WERI-Rb-1 (cell line): Measurements from ENCODE around the gene NAT10.

Source experiments
- DNase-seq: peaks from one replicate; pipeline ENCODE4 v3.0.0-alpha.2; 2020
- H3K27ac ChIP-seq: fragments of 250-450 bp; sonication (Bioruptor Pico); 2 replicates; pipeline ENCODE4 v1.5.1; 2020; ENCODE audit warnings: mild to moderate bottlenecking, moderate library complexity
- H3K27me3 ChIP-seq: fragments of 250-450 bp; sonication (Bioruptor Pico); 2 replicates; pipeline ENCODE4 v1.5.1; 2021; ENCODE audit warnings: mild to moderate bottlenecking, low read depth, moderate library complexity; ENCODE audit not compliant: insufficient read depth, severe bottlenecking
- H3K36me3 ChIP-seq: fragments of 250-450 bp; sonication (Bioruptor Pico); 2 replicates; pipeline ENCODE4 v1.5.1; 2020; ENCODE audit warnings: mild to moderate bottlenecking, moderate library complexity
- H3K4me3 ChIP-seq: 2 replicates; pipeline ENCODE4 v1.5.1; 2011; ENCODE audit warnings: low read depth, mild to moderate bottlenecking, control low read depth, low read length
- H3K9me3 ChIP-seq: fragments of 250-450 bp; sonication (Bioruptor Pico); 2 replicates; pipeline ENCODE4 v1.5.1; 2021; ENCODE audit warnings: mild to moderate bottlenecking, moderate library complexity; ENCODE audit not compliant: severe bottlenecking
- TF ChIP-seq, protein P1 (sequence below): IDR thresholded peaks from 2 replicates; pipeline ENCODE4 v1.5.1; 2011; ENCODE audit warnings: low read depth, mild to moderate bottlenecking, control low read depth, inconsistent platforms, low read length

NAT10 gene

GRCh38 chr11:34134765-34135164, 29.3 kb downstream of the NAT10 start:
- no peak overlapping the region for H3K27ac ChIP-seq
- no peaks in the 10 kb centered on the region for H3K27me3 ChIP-seq
- TF ChIP-seq, protein P1, sequence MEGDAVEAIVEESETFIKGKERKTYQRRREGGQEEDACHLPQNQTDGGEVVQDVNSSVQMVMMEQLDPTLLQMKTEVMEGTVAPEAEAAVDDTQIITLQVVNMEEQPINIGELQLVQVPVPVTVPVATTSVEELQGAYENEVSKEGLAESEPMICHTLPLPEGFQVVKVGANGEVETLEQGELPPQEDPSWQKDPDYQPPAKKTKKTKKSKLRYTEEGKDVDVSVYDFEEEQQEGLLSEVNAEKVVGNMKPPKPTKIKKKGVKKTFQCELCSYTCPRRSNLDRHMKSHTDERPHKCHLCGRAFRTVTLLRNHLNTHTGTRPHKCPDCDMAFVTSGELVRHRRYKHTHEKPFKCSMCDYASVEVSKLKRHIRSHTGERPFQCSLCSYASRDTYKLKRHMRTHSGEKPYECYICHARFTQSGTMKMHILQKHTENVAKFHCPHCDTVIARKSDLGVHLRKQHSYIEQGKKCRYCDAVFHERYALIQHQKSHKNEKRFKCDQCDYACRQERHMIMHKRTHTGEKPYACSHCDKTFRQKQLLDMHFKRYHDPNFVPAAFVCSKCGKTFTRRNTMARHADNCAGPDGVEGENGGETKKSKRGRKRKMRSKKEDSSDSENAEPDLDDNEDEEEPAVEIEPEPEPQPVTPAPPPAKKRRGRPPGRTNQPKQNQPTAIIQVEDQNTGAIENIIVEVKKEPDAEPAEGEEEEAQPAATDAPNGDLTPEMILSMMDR: no peak
- no peak for DNase-seq
- H3K4me3 ChIP-seq: no peak overlapping the region
- H3K36me3 ChIP-seq: peaks cover 61% of the 10 kb centered on the region
- no peaks in the 10 kb centered on the region for H3K9me3 ChIP-seq

- TF ChIP-seq, protein P1: no peak
- H3K27me3 ChIP-seq: no peaks in the 10 kb centered on the region
- DNase-seq: no peak
- H3K36me3 ChIP-seq: peaks cover 59% of the 10 kb centered on the region
- no peaks in the 10 kb centered on the region for H3K9me3 ChIP-seq
- no peak overlapping the region for H3K27ac ChIP-seq
- H3K4me3 ChIP-seq: no peak overlapping the region
Observed at GRCh38 chr11:34135439-34135838, 30.0 kb downstream of the NAT10 start.

- Histone ChIP-seq H3K27me3 (no peaks in the 10 kb centered on the region), H3K4me3 (no peak overlapping the region), H3K36me3 (peaks cover 61% of the 10 kb centered on the region), H3K9me3 (no peaks in the 10 kb centered on the region), H3K27ac (no peak overlapping the region)
- DNase-seq: no peak
- TF ChIP-seq, protein P1: no peak
Observed at GRCh38 chr11:34136420-34136819, 31.0 kb downstream of the NAT10 start.

GRCh38 chr11:34139346-34139745, 33.9 kb downstream of the NAT10 start:
- no peak overlapping the region for H3K4me3 ChIP-seq
- peaks cover 69% of the 10 kb centered on the region for H3K36me3 ChIP-seq
- DNase-seq: no peak
- TF ChIP-seq, protein P1: no peak
- no peaks in the 10 kb centered on the region for H3K9me3 ChIP-seq
- H3K27ac ChIP-seq: no peak overlapping the region
- H3K27me3 ChIP-seq: no peaks in the 10 kb centered on the region

DNA sequence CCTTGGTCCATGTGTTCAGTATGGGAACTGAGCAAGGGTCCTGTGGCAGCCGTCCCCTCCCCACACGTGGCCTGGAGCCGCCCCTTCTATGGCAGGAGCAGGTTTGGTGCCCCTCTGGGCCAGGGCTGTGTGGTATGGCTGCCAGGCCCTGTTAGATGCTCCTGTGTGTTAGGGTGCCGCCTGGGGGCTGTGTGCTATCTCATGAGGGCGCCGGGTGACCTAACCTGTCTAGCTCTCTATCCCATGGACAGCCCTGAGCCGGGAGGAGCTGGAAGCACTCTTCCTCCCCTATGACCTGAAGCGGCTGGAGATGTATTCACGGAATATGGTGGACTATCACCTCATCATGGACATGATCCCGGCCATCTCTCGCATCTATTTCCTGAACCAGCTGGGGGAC, 34.7 kb downstream of the NAT10 start:
- TF ChIP-seq, protein P1: no peak
- DNase-seq: no peak
- peaks cover 72% of the 10 kb centered on the region for H3K36me3 ChIP-seq
- no peaks in the 10 kb centered on the region for H3K9me3 ChIP-seq
- H3K27ac ChIP-seq: no peak overlapping the region
- H3K27me3 ChIP-seq: no peaks in the 10 kb centered on the region
- H3K4me3 ChIP-seq: no peak overlapping the region

GRCh38 chr11:34143048-34143447, 37.6 kb downstream of the NAT10 start:
- Histone ChIP-seq H3K27me3 (no peaks in the 10 kb centered on the region), H3K4me3 (no peak overlapping the region), H3K36me3 (peaks cover 83% of the 10 kb centered on the region), H3K27ac (no peak overlapping the region), H3K9me3 (no peaks in the 10 kb centered on the region)
- no peak for DNase-seq
- TF ChIP-seq, protein P1: no peak
